Gastrocnemius medialis (tissue), 4 donors: ENCODE results near the gene ZBTB16. TPM values are rescaled to one million over a fixed set of nuclear protein-coding genes. Genes with fewer than 3 reads are reported as not detected.

ENCODE experiments used
- ATAC-seq, 2 donors: fragments of 150-250 bp; one replicate each; pipeline ENCODE4 v1.9.1; 2016
- DNase-seq, 2 donors: peaks; one replicate each; pipeline ENCODE4 v3.0.0-alpha.2; 2019
- H3K27ac ChIP-seq, 4 donors: fragments of 200-600 bp; sonication (generic); 1 replicate in 1 of 4; 2 replicates in 3 of 4; pipeline ENCODE4 v1.5.1; 2016 to 2018; ENCODE audit warnings: mild to moderate bottlenecking in 2 of 4, moderate library complexity in 1 of 4
- H3K27me3 ChIP-seq, 3 donors: fragments of 200-600 bp; sonication (generic) in 2 of 3; 1 replicate in 1 of 3; 2 replicates in 2 of 3; pipeline versions ENCODE4 v1.5.1 to v1.6.0; 2016 to 2019; ENCODE audit warnings: mild to moderate bottlenecking in 1 of 3, moderate library complexity in 1 of 3
- H3K36me3 ChIP-seq, 2 donors: fragments of 200-600 bp; sonication (generic) in 1 of 2; one replicate each; pipeline ENCODE4 v1.5.1; 2017 to 2018
- H3K4me1 ChIP-seq, 2 donors: fragments of 200-600 bp; sonication (generic) in 1 of 2; one replicate each; pipeline ENCODE4 v1.5.1; 2016 to 2017; ENCODE audit warnings: mild to moderate bottlenecking in 2 of 2
- H3K4me3 ChIP-seq, 4 donors: fragments of 200-600 bp; sonication (generic) in 3 of 4; 1 replicate in 1 of 4; 2 replicates in 3 of 4; pipeline ENCODE4 v1.5.1; 2016 to 2019; ENCODE audit warnings: mild to moderate bottlenecking in 2 of 4
- H3K9me3 ChIP-seq, 3 donors: fragments of 200-600 bp; sonication (generic) in 2 of 3; 1 replicate in 1 of 3; 2 replicates in 2 of 3; pipeline ENCODE4 v1.5.1; 2016 to 2019
- POLR2A ChIP-seq, 2 donors: fragments of 450-650 bp; IDR thresholded peaks; one replicate each; pipeline ENCODE4 v1.6.1; 2017; ENCODE audit warnings: antibody characterized with exemption in 2 of 2, mild to moderate bottlenecking in 2 of 2, moderate library complexity in 2 of 2
- in situ Hi-C, 4 donors: fragments of 200-750 bp; cut with MboI; loops; one replicate each; pipeline versions ENCODE4 v1.15.0 to v1.8.0; 2017; ENCODE audit warnings: low sequenced_read_pairs in 4 of 4
- intact Hi-C: fragments of 100-400 bp; cut with DNase I; formaldehyde crosslinking; loops from one replicate; pipeline ENCODE4 v1.15.1; 2023; ENCODE audit warnings: low total_unique reads
- total RNA-seq, 4 donors: library from RNA; depleted of rRNA; stranded (reverse); fragments of >200 nt; gene quantifications; one replicate each; pipeline versions ENCODE4 v1.1.0 to v1.2.3, GENCODE V29; 2016
- TF ChIP-seq, protein P1 (sequence below), 5 experiments: fragments of 450-650 bp in 3 of 5; fragments of 200-600 bp in 2 of 5; sonication (generic) in 2 of 5; IDR thresholded peaks in 4 of 5; conservative IDR thresholded peaks in 1 of 5; 1 replicate in 4 of 5; 2 replicates in 1 of 5; pipeline ENCODE4 v1.5.1; 2016 to 2019; ENCODE audit warnings: antibody characterized with exemption in 5 of 5, mild to moderate bottlenecking in 3 of 5, moderate library complexity in 3 of 5

ZBTB16 gene
- total RNA-seq, 4 donors from 2014 or later, result 156 to 250 (median 196) TPM

DNA sequence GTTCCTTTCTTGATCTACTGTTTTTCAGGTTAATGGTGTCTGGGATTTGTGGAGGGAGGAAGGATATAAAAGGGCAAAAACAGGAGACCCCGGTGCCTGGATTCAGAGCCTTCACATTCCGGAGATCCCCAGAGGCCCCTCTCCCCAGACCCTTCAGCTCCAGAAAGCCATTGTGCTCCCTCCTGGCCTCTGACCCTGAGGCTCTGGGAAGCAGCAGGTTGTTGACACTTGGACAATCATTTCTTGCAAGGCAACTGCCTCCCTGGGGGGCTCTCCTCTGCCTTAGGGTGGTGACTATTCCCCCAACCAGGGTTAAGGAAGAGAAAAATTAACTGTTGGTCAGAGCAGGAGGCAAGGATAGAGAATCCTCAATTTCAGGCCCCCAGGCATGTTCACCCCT lies 149.8 kb downstream of the ZBTB16 start:
- Histone ChIP-seq H3K36me3 (peaks cover 0 to 38% of the 10 kb centered on the region in 2 donors), H3K27me3 (no peaks in the 10 kb centered on the region), H3K4me3 (no peak overlapping the region), H3K9me3 (no peaks in the 10 kb centered on the region), H3K4me1 (peaks cover 95% of the 10 kb centered on the region in 2 donors), H3K27ac (peak overlapping the region; percentile 90 to 99 (median 96))
- ATAC-seq (no peak), DNase-seq (no peak)
- TF ChIP-seq, protein P1, sequence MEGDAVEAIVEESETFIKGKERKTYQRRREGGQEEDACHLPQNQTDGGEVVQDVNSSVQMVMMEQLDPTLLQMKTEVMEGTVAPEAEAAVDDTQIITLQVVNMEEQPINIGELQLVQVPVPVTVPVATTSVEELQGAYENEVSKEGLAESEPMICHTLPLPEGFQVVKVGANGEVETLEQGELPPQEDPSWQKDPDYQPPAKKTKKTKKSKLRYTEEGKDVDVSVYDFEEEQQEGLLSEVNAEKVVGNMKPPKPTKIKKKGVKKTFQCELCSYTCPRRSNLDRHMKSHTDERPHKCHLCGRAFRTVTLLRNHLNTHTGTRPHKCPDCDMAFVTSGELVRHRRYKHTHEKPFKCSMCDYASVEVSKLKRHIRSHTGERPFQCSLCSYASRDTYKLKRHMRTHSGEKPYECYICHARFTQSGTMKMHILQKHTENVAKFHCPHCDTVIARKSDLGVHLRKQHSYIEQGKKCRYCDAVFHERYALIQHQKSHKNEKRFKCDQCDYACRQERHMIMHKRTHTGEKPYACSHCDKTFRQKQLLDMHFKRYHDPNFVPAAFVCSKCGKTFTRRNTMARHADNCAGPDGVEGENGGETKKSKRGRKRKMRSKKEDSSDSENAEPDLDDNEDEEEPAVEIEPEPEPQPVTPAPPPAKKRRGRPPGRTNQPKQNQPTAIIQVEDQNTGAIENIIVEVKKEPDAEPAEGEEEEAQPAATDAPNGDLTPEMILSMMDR (IDR thresholded peaks at IDR 0.05 in 4 of 5, conservative IDR thresholded peaks at IDR 0.05 in 1 of 5), result no peak
- no peak for TF ChIP-seq POLR2A (IDR thresholded peaks at IDR 0.05)
- intact Hi-C loops (no loop called here), in situ Hi-C loops (no loop called here)

DNA sequence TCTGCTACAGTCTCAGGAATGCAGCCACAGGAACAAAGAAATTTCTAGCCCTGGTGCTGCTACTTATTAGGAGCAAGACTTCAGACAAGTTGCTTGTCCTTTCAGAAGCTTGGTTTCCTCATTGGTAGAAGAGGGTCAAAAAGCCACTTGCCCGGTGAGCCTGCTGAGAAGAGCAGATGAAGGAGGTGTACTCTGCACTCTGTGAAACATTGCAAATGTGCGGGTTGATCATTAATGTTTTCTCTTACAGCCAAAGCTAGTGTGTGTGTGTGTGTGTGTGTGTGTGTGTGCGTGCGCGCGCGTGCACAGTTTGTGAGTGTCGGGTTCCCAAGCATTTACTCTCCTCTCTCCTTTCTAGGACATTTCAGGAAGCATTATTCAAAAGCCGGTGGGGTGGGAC lies 150.4 kb downstream of the ZBTB16 start:
- in situ Hi-C loops, result no loop called here
- peaks cover 93 to 95% of the 10 kb centered on the region in 2 donors for H3K4me1 ChIP-seq
- H3K9me3 ChIP-seq, result no peaks in the 10 kb centered on the region
- intact Hi-C loops, result no loop called here
- H3K27ac ChIP-seq, result peak overlapping the region; percentile 90 to 99 (median 96)
- DNase-seq (no peak), ATAC-seq (no peak)
- H3K4me3 ChIP-seq, result no peak overlapping the region
- H3K36me3 ChIP-seq, result peaks cover 0 to 35% of the 10 kb centered on the region in 2 donors
- TF ChIP-seq, protein P1 (IDR thresholded peaks at IDR 0.05 in 4 of 5, conservative IDR thresholded peaks at IDR 0.05 in 1 of 5), result no peak
- no peak for TF ChIP-seq POLR2A (IDR thresholded peaks at IDR 0.05)
- no peaks in the 10 kb centered on the region for H3K27me3 ChIP-seq

DNA sequence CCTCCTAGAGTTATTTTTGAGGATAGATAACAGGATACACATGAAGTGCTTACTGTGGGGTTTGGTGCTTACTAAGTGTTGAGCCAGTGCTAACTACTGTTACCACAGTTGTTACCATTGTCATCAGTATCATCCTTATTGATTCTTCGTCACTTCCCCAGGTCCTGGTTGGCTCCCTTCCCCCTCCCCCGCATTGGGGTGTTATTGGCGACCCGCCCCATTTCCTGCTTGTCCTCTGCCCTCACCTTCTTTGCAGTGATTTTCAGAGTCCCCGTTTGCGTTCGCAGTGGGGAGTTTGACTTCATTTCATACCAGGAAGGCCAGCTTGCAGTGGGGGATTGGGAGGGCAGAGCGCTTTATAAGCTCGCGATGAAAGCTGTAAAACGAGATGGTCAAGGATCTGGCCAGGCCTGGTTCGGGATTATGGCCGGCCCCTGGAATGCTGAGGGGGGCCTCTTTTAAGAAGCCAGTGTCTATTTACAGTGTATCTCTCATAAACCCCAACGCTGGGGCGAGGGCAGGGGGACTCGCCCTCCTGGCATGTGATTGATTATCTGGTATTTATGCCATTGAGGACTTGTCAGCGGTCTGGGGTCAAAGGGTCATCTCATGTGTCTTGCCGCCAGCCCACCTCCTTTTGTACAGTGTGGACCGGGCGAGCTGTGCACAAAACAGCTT lies 152.1 kb downstream of the ZBTB16 start:
- in situ Hi-C loops (no loop called here), intact Hi-C loops (no loop called here)
- peaks cover 0 to 32% of the 10 kb centered on the region in 2 donors for H3K36me3 ChIP-seq
- H3K9me3 ChIP-seq, result no peaks in the 10 kb centered on the region
- H3K4me1 ChIP-seq, result peaks cover 95 to 99% of the 10 kb centered on the region in 2 donors
- ATAC-seq, result no peak
- H3K27ac ChIP-seq, result peak overlapping the region; percentile 90 to 99 (median 96)
- H3K27me3 ChIP-seq, result no peaks in the 10 kb centered on the region
- no peak for DNase-seq
- TF ChIP-seq POLR2A (IDR thresholded peaks at IDR 0.05), result peak in 1 of 2 donors; percentile 17
- TF ChIP-seq, protein P1 (IDR thresholded peaks at IDR 0.05 in 4 of 5, conservative IDR thresholded peaks at IDR 0.05 in 1 of 5), result no peak
- no peak overlapping the region for H3K4me3 ChIP-seq

DNA sequence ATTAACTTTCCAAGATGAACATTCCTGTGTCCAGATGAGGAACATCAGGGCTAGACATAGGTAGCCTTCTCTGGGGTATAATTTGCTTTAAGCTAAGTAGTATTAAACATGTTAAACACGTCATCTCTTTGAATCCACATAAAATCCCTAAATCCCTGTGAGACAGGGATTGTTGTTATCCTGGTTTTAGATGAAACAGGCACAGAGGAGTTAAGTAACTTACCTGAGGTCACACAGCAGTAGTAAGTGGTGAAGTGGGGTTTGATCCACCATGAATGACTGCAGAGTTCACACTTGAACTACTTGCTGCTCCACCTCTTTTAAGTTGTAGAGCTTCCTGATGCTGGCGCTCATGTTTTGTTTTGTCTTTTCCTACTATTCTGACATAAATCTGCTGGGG lies 154.1 kb downstream of the ZBTB16 start:
- Histone ChIP-seq H3K9me3 (no peaks in the 10 kb centered on the region), H3K27ac (peak overlapping the region; percentile 90 to 99 (median 96)), H3K4me1 (peaks cover 98 to 99% of the 10 kb centered on the region in 2 donors), H3K36me3 (peaks cover 0 to 33% of the 10 kb centered on the region in 2 donors), H3K27me3 (no peaks in the 10 kb centered on the region), H3K4me3 (no peak overlapping the region)
- TF ChIP-seq, protein P1 (IDR thresholded peaks at IDR 0.05 in 4 of 5, conservative IDR thresholded peaks at IDR 0.05 in 1 of 5), result no peak
- TF ChIP-seq POLR2A (IDR thresholded peaks at IDR 0.05), result no peak
- no peak for ATAC-seq
- DNase-seq, result no peak
- in situ Hi-C loops, result no loop called here
- intact Hi-C loops, result no loop called here
